Thyroid gland (tissue), 4 donors: ENCODE data around the gene ADAMTS17. TPM values are rescaled to one million over a fixed set of nuclear protein-coding genes. Genes with fewer than 3 reads are reported as not detected.

ENCODE experiments used
- DNase-seq, 2 donors: peaks; one replicate each; pipeline ENCODE4 v3.0.0-alpha.2; 2019
- H3K27ac ChIP-seq, 3 donors: fragments of 200-600 bp; sonication (generic); 1 replicate in 2 of 3; 2 replicates in 1 of 3; pipeline ENCODE4 v1.5.1; 2016 to 2019; ENCODE audit warnings: mild to moderate bottlenecking in 1 of 3, moderate library complexity in 1 of 3
- H3K27me3 ChIP-seq: fragments of 200-600 bp; sonication (generic); one replicate; pipeline ENCODE4 v1.5.1; 2019
- H3K36me3 ChIP-seq, 2 donors: fragments of 200-600 bp; sonication (generic); one replicate each; pipeline ENCODE4 v1.5.1; 2016 to 2019
- H3K4me1 ChIP-seq, 2 donors: fragments of 200-600 bp; sonication (generic); one replicate each; pipeline ENCODE4 v1.5.1; 2017 to 2019
- H3K4me3 ChIP-seq, 3 donors: fragments of 200-600 bp; sonication (generic); replicated peaks in 1 of 3; 1 replicate in 2 of 3; 2 replicates in 1 of 3; pipeline ENCODE4 v1.5.1; 2016; ENCODE audit warnings: mild to moderate bottlenecking in 1 of 3
- H3K9me3 ChIP-seq: fragments of 200-600 bp; sonication (generic); one replicate; pipeline ENCODE4 v1.5.1; 2017
- CTCF ChIP-seq, 6 experiments: fragments of 200-600 bp in 3 of 6; fragments of 450-650 bp in 3 of 6; sonication (generic) in 3 of 6; IDR thresholded peaks; one replicate each; pipeline ENCODE4 v1.5.1; 2016 to 2019; ENCODE audit warnings: antibody characterized with exemption in 6 of 6, mild to moderate bottlenecking in 2 of 6, inconsistent platforms in 1 of 6, moderate library complexity in 1 of 6
- POLR2A ChIP-seq, 2 donors: fragments of 450-650 bp; IDR thresholded peaks; one replicate each; pipeline ENCODE4 v1.6.1; 2017; ENCODE audit warnings: antibody characterized with exemption in 2 of 2, mild to moderate bottlenecking in 2 of 2, moderate library complexity in 1 of 2
- WGBS, 2 donors: methylation state at CpG; one replicate each; pipeline ENCODE4 v1.1.5; 2017; 5-methylcytosine and 5-hydroxymethylcytosine counted together
- intact Hi-C: fragments of 100-400 bp; cut with DNase I; formaldehyde crosslinking; loops from one replicate; pipeline ENCODE4 v1.15.1; 2023
- total RNA-seq, 4 donors: library from RNA; depleted of rRNA; stranded (reverse); fragments of >200 nt; gene quantifications; one replicate each; pipeline ENCODE4 v1.2.3, GENCODE V29; 2016

The ADAMTS17 gene
- total RNA-seq, 4 donors from 2014 or later = 3.5 to 667 (median 5.3) TPM

- WGBS, 2 donors = 92 to 94% methylated on average over 2 of the region's 2 CpGs
Measured at GRCh38 chr15:100265641-100266035, 76.1 kb downstream of the ADAMTS17 start.

GRCh38 chr15:100264994-100265640, 76.7 kb downstream of the ADAMTS17 start:
- DNase-seq = no peak
- Histone ChIP-seq H3K27me3 (no peaks in the 10 kb centered on the region), H3K4me1 (no peaks in the 10 kb centered on the region), H3K4me3 (no peak overlapping the region), H3K9me3 (no peaks in the 10 kb centered on the region), H3K36me3 (no peaks in the 10 kb centered on the region), H3K27ac (no peak overlapping the region)
- intact Hi-C loops = no loop called here
- TF ChIP-seq CTCF (IDR thresholded peaks at IDR 0.05) (no peak), POLR2A (IDR thresholded peaks at IDR 0.05) (no peak)
- WGBS, 2 donors = 85% methylated on average over 20 of the region's 21 CpGs

More at GRCh38 chr15:100265641-100266035, 76.1 kb downstream of the ADAMTS17 start:
- H3K4me3 ChIP-seq = no peak overlapping the region
- no peaks in the 10 kb centered on the region for H3K9me3 ChIP-seq
- intact Hi-C loops = no loop called here
- H3K4me1 ChIP-seq = no peaks in the 10 kb centered on the region
- no peaks in the 10 kb centered on the region for H3K36me3 ChIP-seq
- no peak for DNase-seq
- no peaks in the 10 kb centered on the region for H3K27me3 ChIP-seq
- H3K27ac ChIP-seq = no peak overlapping the region
- TF ChIP-seq CTCF (IDR thresholded peaks at IDR 0.05) (no peak), POLR2A (IDR thresholded peaks at IDR 0.05) (no peak)

- H3K9me3 ChIP-seq = no peaks in the 10 kb centered on the region
- TF ChIP-seq POLR2A (IDR thresholded peaks at IDR 0.05) = no peak
- no peak for TF ChIP-seq CTCF (IDR thresholded peaks at IDR 0.05)
- 78 to 86% methylated on average over 14 of the region's 14 CpGs for WGBS, 2 donors
Measured at GRCh38 chr15:100263721-100264455, 77.9 kb downstream of the ADAMTS17 start.

GRCh38 chr15:100263031-100263430, 78.7 kb downstream of the ADAMTS17 start:
- DNase-seq = no peak
- H3K27me3 ChIP-seq = no peaks in the 10 kb centered on the region
- no peak overlapping the region for H3K27ac ChIP-seq
- intact Hi-C loops = no loop called here
- 87 to 92% methylated on average over 5 of the region's 5 CpGs for WGBS, 2 donors
- H3K9me3 ChIP-seq = no peaks in the 10 kb centered on the region
- H3K4me1 ChIP-seq = no peaks in the 10 kb centered on the region
- no peak for TF ChIP-seq CTCF (IDR thresholded peaks at IDR 0.05)
- no peak for TF ChIP-seq POLR2A (IDR thresholded peaks at IDR 0.05)
- H3K36me3 ChIP-seq = no peaks in the 10 kb centered on the region
- no peak overlapping the region for H3K4me3 ChIP-seq

More at GRCh38 chr15:100263721-100264455, 77.9 kb downstream of the ADAMTS17 start:
- Histone ChIP-seq H3K36me3 (no peaks in the 10 kb centered on the region), H3K27me3 (no peaks in the 10 kb centered on the region), H3K4me1 (no peaks in the 10 kb centered on the region), H3K27ac (no peak overlapping the region), H3K4me3 (no peak overlapping the region)
- intact Hi-C loops = no loop called here
- no peak for DNase-seq
